ENCODE measurements around the gene SLC13A3.

DNA sequence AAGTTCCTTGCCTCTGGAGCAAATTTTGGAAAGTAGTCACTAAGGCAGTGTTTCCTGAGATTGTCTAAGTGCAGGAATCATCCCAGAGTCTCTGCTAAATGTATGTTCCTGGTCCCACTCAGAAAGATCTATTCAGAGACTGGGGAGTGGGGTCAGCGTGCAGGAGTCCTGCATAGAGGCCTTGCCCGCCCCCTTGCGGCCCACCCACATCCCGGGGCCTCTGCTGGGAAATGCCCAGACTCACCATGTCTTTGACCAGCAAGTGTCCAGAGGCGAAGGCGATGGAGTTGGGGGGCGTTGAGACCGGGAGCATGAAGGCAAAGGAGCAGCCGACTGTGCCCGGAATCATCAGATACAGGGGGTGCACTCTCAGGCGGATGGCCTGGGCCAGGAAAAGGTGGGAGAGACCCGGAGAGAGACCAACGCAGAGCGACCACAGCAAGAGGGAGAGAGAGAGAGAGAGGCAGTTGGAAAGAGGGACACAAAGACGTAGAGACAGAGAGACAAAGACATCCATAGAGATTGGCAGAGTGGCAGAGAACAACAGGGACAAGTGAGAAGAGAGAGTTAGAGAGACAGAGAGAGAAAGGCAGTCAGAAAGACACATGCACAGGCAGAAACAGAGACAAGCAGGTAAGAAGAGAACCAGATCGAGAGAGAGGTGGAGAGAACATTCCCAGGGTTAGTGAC lies 87.9 kb downstream of the SLC13A3 start:
- no peak for TF ChIP-seq CTCF (conservative IDR thresholded peaks at IDR 0.05)
- TF ChIP-seq EZH2 (IDR thresholded peaks at IDR 0.05; ENCODE audit: low read depth) = no peak

All from PC-9 (cell line).